Measurements from ENCODE around the gene MRPS35.

Gene MRPS35

GRCh38 chr12:27802511-27802910 is 91.9 kb downstream of the MRPS35 start:
- TF ChIP-seq CTCF (conservative IDR thresholded peaks at IDR 0.05; ENCODE audit: control insufficient read depth, insufficient read depth, low read depth, low read length): no peak
- peak; percentile 18 for DNase-seq (ENCODE audit: low read depth)
- no peak overlapping the region for H3K4me3 ChIP-seq (ENCODE audit: control insufficient read depth, low read depth, low read length)

- TF ChIP-seq CTCF (conservative IDR thresholded peaks at IDR 0.05; ENCODE audit: control insufficient read depth, insufficient read depth, low read depth, low read length): no peak
- no peak overlapping the region for H3K4me3 ChIP-seq (ENCODE audit: control insufficient read depth, low read depth, low read length)
- no peak for DNase-seq (ENCODE audit: low read depth)
Measured at GRCh38 chr12:27802936-27803335, 92.3 kb downstream of the MRPS35 start.

- no peak overlapping the region for H3K4me3 ChIP-seq (ENCODE audit: control insufficient read depth, low read depth, low read length)
- DNase-seq (ENCODE audit: low read depth): no peak
- TF ChIP-seq CTCF (conservative IDR thresholded peaks at IDR 0.05; ENCODE audit: control insufficient read depth, insufficient read depth, low read depth, low read length): no peak
Measured at GRCh38 chr12:27805238-27805637, 94.6 kb downstream of the MRPS35 start.
